Measurements from ENCODE around the gene C7orf33. TPM values are rescaled to one million over a fixed set of nuclear protein-coding genes. Genes with fewer than 3 reads are reported as not detected.
"Not testable (repeated sequence)": the region's sequence is repeated elsewhere in the genome, so short reads cannot be mapped to it uniquely, and the experiment has no call there.

The C7orf33 gene
- total and polyA plus RNA-seq, 3 donors from 2014 or later: 0.19 to 0.24 TPM; not detected in 1

- Histone ChIP-seq H3K4me1 (no peaks in the 10 kb centered on the region), H3K4me3 (no peak overlapping the region), H3K27me3 (no peaks in the 10 kb centered on the region), H3K36me3 (ENCODE audit: low read depth, missing control alignments) (no peaks in the 10 kb centered on the region), H3K9me3 (no peaks in the 10 kb centered on the region), H3K27ac (no peak overlapping the region)
- no peak for TF ChIP-seq CTCF (IDR thresholded peaks at IDR 0.05)
- no peak for TF ChIP-seq POLR2A (IDR thresholded peaks at IDR 0.05)
- no peak for DNase-seq
- intact Hi-C loops (cut with DNase I; ENCODE audit: low total_unique reads): no loop called here
Measured at GRCh38 chr7:148561099-148561498, 29.5 kb upstream of the C7orf33 start.

- Histone ChIP-seq H3K36me3 (ENCODE audit: low read depth, missing control alignments) (no peaks in the 10 kb centered on the region), H3K27ac (no peak overlapping the region), H3K4me1 (no peaks in the 10 kb centered on the region), H3K27me3 (no peaks in the 10 kb centered on the region), H3K9me3 (no peaks in the 10 kb centered on the region), H3K4me3 (no peak overlapping the region)
- DNase-seq: no peak
- WGBS, 2 donors: 78 to 86% methylated on average over 4 of the region's 4 CpGs
- intact Hi-C loops (cut with DNase I; ENCODE audit: low total_unique reads): no loop called here
- TF ChIP-seq CTCF (IDR thresholded peaks at IDR 0.05): no peak
- no peak for TF ChIP-seq POLR2A (IDR thresholded peaks at IDR 0.05)
Measured at GRCh38 chr7:148563583-148564274, 26.8 kb upstream of the C7orf33 start.

DNA sequence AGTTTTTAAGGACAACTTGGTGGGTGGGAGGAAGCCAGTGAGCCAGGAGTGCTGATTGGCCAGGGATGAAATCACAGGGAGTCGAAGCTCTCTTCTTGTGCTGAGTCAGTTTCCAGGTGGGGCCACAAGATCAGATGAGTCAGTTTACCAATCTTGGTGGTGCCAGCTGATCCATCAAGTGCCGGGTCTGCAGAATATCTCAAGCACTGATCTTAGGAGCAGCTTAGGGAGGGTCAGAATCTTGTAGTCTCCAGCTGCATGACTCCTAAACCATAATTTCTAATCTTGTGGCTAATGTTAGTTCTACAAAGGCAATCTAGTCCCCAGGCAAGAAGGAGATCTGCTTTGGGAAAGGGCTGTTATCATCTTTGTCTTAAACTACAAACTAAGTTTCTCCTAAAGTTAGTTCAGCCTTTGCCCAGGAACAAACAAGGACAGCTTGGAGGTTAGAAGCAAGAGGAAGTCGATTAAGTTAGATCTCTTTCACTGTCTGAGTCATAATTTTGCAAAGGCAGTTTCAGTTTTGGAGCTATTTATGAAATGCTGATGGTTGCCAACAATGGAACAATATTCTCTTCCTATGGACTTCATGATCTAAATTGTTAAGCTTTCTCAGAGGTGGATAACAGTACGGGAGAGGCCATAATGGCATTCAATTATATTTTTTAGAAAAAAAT, 26.2 kb upstream of the C7orf33 start:
- not testable (repeated sequence) for H3K4me1 ChIP-seq

DNA sequence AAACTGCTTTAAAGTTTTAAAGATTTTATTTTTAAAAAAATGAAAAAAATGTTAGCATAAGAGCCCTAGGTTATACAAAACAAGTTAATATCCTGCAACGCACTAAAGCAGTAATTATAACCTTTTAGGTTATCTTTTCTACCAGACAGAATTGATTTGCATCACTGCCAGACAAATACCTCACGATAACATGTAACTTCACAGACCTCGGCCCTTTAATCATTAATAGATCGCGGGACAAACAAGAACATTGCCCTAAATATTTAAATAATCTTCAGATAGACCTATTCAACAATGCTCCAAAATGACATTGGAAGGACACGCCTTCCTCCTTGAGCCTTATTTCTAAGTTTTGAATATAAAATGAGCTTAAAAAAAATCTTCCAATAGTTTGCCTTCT, 23.8 kb upstream of the C7orf33 start:
- Histone ChIP-seq H3K9me3 (no peaks in the 10 kb centered on the region), H3K27me3 (no peaks in the 10 kb centered on the region), H3K27ac (no peak overlapping the region), H3K4me3 (no peak overlapping the region), H3K4me1 (no peaks in the 10 kb centered on the region), H3K36me3 (ENCODE audit: low read depth, missing control alignments) (no peaks in the 10 kb centered on the region)
- DNase-seq: no peak
- TF ChIP-seq POLR2A (IDR thresholded peaks at IDR 0.05): no peak
- TF ChIP-seq CTCF (IDR thresholded peaks at IDR 0.05): no peak
- intact Hi-C loops (cut with DNase I; ENCODE audit: low total_unique reads): no loop called here
- WGBS, 2 donors: 90 to 96% methylated on average over 6 of the region's 6 CpGs

More for the DNA sequence above, 26.2 kb upstream of the C7orf33 start:
- DNase-seq; intact Hi-C loops (cut with DNase I; ENCODE audit: low total_unique reads); H3K36me3 ChIP-seq (ENCODE audit: low read depth, missing control alignments); H3K9me3 ChIP-seq; H3K27me3 ChIP-seq; H3K4me3 ChIP-seq: not testable (repeated sequence)
- WGBS, 2 donors: 56 to 62% methylated on average over 4 of the region's 4 CpGs
- peak overlapping the region in 1 of 2 donors; percentile 33 for H3K27ac ChIP-seq

- Histone ChIP-seq H3K27me3 (no peaks in the 10 kb centered on the region), H3K4me3 (no peak overlapping the region), H3K9me3 (no peaks in the 10 kb centered on the region), H3K36me3 (ENCODE audit: low read depth, missing control alignments) (no peaks in the 10 kb centered on the region), H3K4me1 (no peaks in the 10 kb centered on the region), H3K27ac (no peak overlapping the region)
- TF ChIP-seq POLR2A (IDR thresholded peaks at IDR 0.05): no peak
- no peak for TF ChIP-seq CTCF (IDR thresholded peaks at IDR 0.05)
- no peak for DNase-seq
- intact Hi-C loops (cut with DNase I; ENCODE audit: low total_unique reads): no loop called here
- 65 to 71% methylated on average over 5 of the region's 5 CpGs for WGBS, 2 donors
Measured at GRCh38 chr7:148567524-148567923, 23.0 kb upstream of the C7orf33 start.

Measured in testis (tissue), 3 donors.